H9 (cell line): ENCODE results near the gene IMMP2L. TPM values are rescaled to one million over a fixed set of nuclear protein-coding genes. Genes with fewer than 3 reads are reported as not detected.

Source experiments
- DNase-seq: peaks from one replicate; pipeline ENCODE4 v3.0.0-alpha.2; 2017
- H2AFZ ChIP-seq: one replicate; pipeline ENCODE4 v1.6.1; 2013; ENCODE audit warnings: mild to moderate bottlenecking, low read length, control low read depth, moderate library complexity
- H2AK5ac ChIP-seq: 2 replicates; pipeline ENCODE4 v1.6.1; 2013; ENCODE audit warnings: low read length, control low read depth, mixed read lengths; ENCODE audit not compliant: insufficient read length
- H2BK120ac ChIP-seq: one replicate; pipeline ENCODE4 v1.6.1; 2013; ENCODE audit warnings: low read depth, mild to moderate bottlenecking, low read length, control low read depth, inconsistent platforms; ENCODE audit not compliant: poor library complexity, severe bottlenecking
- H2BK12ac ChIP-seq: 2 replicates; pipeline ENCODE4 v1.6.1; 2013; ENCODE audit warnings: low read length, control low read depth, mixed read lengths, low read depth; ENCODE audit not compliant: insufficient read length
- H2BK15ac ChIP-seq: 2 replicates; pipeline ENCODE4 v1.6.1; 2013; ENCODE audit warnings: low read depth, low read length, control low read depth
- H2BK20ac ChIP-seq: one replicate; pipeline ENCODE4 v1.6.1; 2013; ENCODE audit warnings: low read depth, mild to moderate bottlenecking, low read length, control low read depth, inconsistent platforms; ENCODE audit not compliant: poor library complexity, severe bottlenecking
- H2BK5ac ChIP-seq: 2 replicates; pipeline ENCODE4 v1.6.1; 2013; ENCODE audit warnings: low read length, control low read depth, mixed read lengths; ENCODE audit not compliant: insufficient read length
- H3K14ac ChIP-seq: 2 replicates; pipeline ENCODE4 v1.6.1; 2013; ENCODE audit warnings: low read length, control low read depth; ENCODE audit not compliant: insufficient read depth
- H3K18ac ChIP-seq: 2 replicates; pipeline ENCODE4 v1.6.1; 2013; ENCODE audit warnings: low read depth, mild to moderate bottlenecking, mixed read lengths, low read length, control low read depth; ENCODE audit not compliant: insufficient read length
- H3K23ac ChIP-seq: 2 replicates; pipeline ENCODE4 v1.6.1; 2013; ENCODE audit warnings: low read length, control low read depth, mixed read lengths, low read depth; ENCODE audit not compliant: insufficient read length
- H3K23me2 ChIP-seq: 2 replicates; pipeline ENCODE4 v1.6.1; 2013; ENCODE audit warnings: low read depth, mild to moderate bottlenecking, mixed read lengths, low read length, control low read depth; ENCODE audit not compliant: insufficient read length, poor library complexity, severe bottlenecking
- H3K27ac ChIP-seq: 2 replicates; pipeline ENCODE4 v1.5.1; 2013; ENCODE audit warnings: low read length, control low read depth, mixed read lengths, low read depth; ENCODE audit not compliant: insufficient read length
- H3K27me3 ChIP-seq: 2 replicates; pipeline ENCODE4 v1.6.1; 2013; ENCODE audit warnings: low read length, control low read depth, inconsistent platforms; ENCODE audit not compliant: insufficient read depth
- H3K4ac ChIP-seq: 2 replicates; pipeline ENCODE4 v1.6.1; 2013; ENCODE audit warnings: low read depth, mild to moderate bottlenecking, control low read depth, inconsistent platforms, low read length, moderate library complexity
- H3K4me1 ChIP-seq: 2 replicates; pipeline ENCODE4 v1.6.1; 2013; ENCODE audit warnings: low read length, control low read depth, inconsistent platforms; ENCODE audit not compliant: insufficient read depth
- H3K4me2 ChIP-seq: 2 replicates; pipeline ENCODE4 v1.6.1; 2013; ENCODE audit warnings: low read length, control low read depth, mixed read lengths; ENCODE audit not compliant: insufficient read length, insufficient read depth
- H3K56ac ChIP-seq: 2 replicates; pipeline ENCODE4 v1.6.1; 2013; ENCODE audit warnings: low read depth, mild to moderate bottlenecking, mixed read lengths, low read length, control low read depth; ENCODE audit not compliant: insufficient read length
- H3K79me1 ChIP-seq: 2 replicates; pipeline ENCODE4 v1.6.1; 2013; ENCODE audit warnings: low read depth, mild to moderate bottlenecking, moderate library complexity, low read length, control low read depth, inconsistent platforms; ENCODE audit not compliant: insufficient read depth, poor library complexity, severe bottlenecking
- H3K79me2 ChIP-seq: 2 replicates; pipeline ENCODE4 v1.6.1; 2013; ENCODE audit warnings: low read length, control low read depth, inconsistent platforms; ENCODE audit not compliant: insufficient read depth
- H3K9ac ChIP-seq: 2 replicates; pipeline ENCODE4 v1.6.1; 2013; ENCODE audit warnings: low read length, control low read depth, mixed read lengths; ENCODE audit not compliant: insufficient read length; ENCODE audit errors: extremely low read depth
- H3K9me3 ChIP-seq: one replicate; pipeline ENCODE4 v1.6.1; 2013; ENCODE audit warnings: low read depth, low read length, inconsistent platforms; ENCODE audit not compliant: control insufficient read depth
- H3T11ph ChIP-seq: one replicate; pipeline ENCODE4 v1.6.1; 2013; ENCODE audit warnings: mild to moderate bottlenecking, low read length, control low read depth, inconsistent platforms
- H4K20me1 ChIP-seq: one replicate; pipeline ENCODE4 v1.6.1; 2013; ENCODE audit not compliant: control insufficient read depth, insufficient read length, insufficient read depth
- H4K5ac ChIP-seq: 2 replicates; pipeline ENCODE4 v1.6.1; 2013; ENCODE audit warnings: low read depth, mild to moderate bottlenecking, mixed read lengths, low read length, control low read depth; ENCODE audit not compliant: insufficient read length
- H4K8ac ChIP-seq: replicated peaks from 2 replicates; pipeline ENCODE4 v1.6.1; 2013; ENCODE audit warnings: low read length, control low read depth, mixed read lengths, low read depth; ENCODE audit not compliant: insufficient read length
- H4K91ac ChIP-seq: 2 replicates; pipeline ENCODE4 v1.6.1; 2013; ENCODE audit warnings: low read depth, mild to moderate bottlenecking, moderate library complexity, mixed read lengths, low read length, control low read depth; ENCODE audit not compliant: insufficient read length
- H3K27ac Mint-ChIP-seq, 3 experiments: 2 replicates in 2 of 3; 3 replicates in 1 of 3; pipeline ENCODE4 v1.8.0; 2020 to 2021; ENCODE audit warnings: mixed read lengths in 3 of 3, mild to moderate bottlenecking in 1 of 3, moderate library complexity in 1 of 3
- H3K27me3 Mint-ChIP-seq: 2 replicates; pipeline ENCODE4 v1.8.0; 2021; ENCODE audit warnings: low read depth, mild to moderate bottlenecking, moderate library complexity, mixed read lengths
- H3K36me3 Mint-ChIP-seq, 3 experiments: 2 replicates in 2 of 3; 3 replicates in 1 of 3; pipeline ENCODE4 v1.8.0; 2020 to 2021; ENCODE audit warnings: low read depth in 3 of 3, mixed read lengths in 3 of 3; ENCODE audit not compliant: insufficient read depth in 1 of 3
- H3K4me1 Mint-ChIP-seq, 2 experiments: 2 replicates each; pipeline ENCODE4 v1.8.0; 2020; ENCODE audit warnings: mixed read lengths in 2 of 2
- H3K4me3 Mint-ChIP-seq, 2 experiments: 2 replicates in 1 of 2; 3 replicates in 1 of 2; pipeline ENCODE4 v1.8.0; 2020 to 2021; ENCODE audit warnings: mild to moderate bottlenecking in 2 of 2, mixed read lengths in 2 of 2, moderate library complexity in 1 of 2
- H3K9me3 Mint-ChIP-seq, 2 experiments: 2 replicates in 1 of 2; 3 replicates in 1 of 2; pipeline ENCODE4 v1.8.0; 2020; ENCODE audit warnings: mild to moderate bottlenecking in 2 of 2, mixed read lengths in 2 of 2, moderate library complexity in 1 of 2
- WGBS: extraction: QIAGEN DNeasy Blood & Tissue Kit; methylation state at CpG from one replicate; pipeline ENCODE4 v1.1.7; 2013; ENCODE audit warnings: missing lambda C conversion rate, low lambda C conversion rate, mixed read lengths; ENCODE audit not compliant: insufficient read length; ENCODE audit errors: extremely low coverage; 5-methylcytosine and 5-hydroxymethylcytosine counted together
- total RNA-seq: library from RNA; stranded (reverse); gene quantifications from 2 replicates; pipeline ENCODE4 v1.2.1, GENCODE V29; 2021
- TF ChIP-seq, protein P1 (sequence below): fragments of 200-600 bp; sonication (generic); conservative IDR thresholded peaks from 3 replicates; pipeline ENCODE4 v1.8.0; 2021; ENCODE audit warnings: antibody characterized with exemption, mild to moderate bottlenecking

IMMP2L gene
- total RNA-seq, 1 experiment from 2014 or later: 14.7 TPM

GRCh38 chr7:111047595-111047994 lies 514.7 kb downstream of the IMMP2L start:
- Mint-ChIP-seq H3K27ac (no peak overlapping the region), H3K27me3 (no peaks in the 10 kb centered on the region), H3K36me3 (no peaks in the 10 kb centered on the region; a peak in 1 of 7 replicates), H3K4me3 (no peak overlapping the region), H3K4me1 (peaks cover 35 to 36% of the 10 kb centered on the region in 2 experiments), H3K9me3 (no peaks in the 10 kb centered on the region; a peak in 1 of 5 replicates)
- Histone ChIP-seq H3K79me1 (no peaks in the 10 kb centered on the region), H3K4me1 (peaks cover 5% of the 10 kb centered on the region; the same call in 1 of the 2 replicates), H3K27me3 (no peaks in the 10 kb centered on the region), H2AK5ac (no peak overlapping the region), H3K9ac (no peak overlapping the region), H2BK120ac (no peak overlapping the region), H3K79me2 (no peaks in the 10 kb centered on the region), H2BK15ac (no peak overlapping the region), H2AFZ (no peak overlapping the region), H3K9me3 (no peaks in the 10 kb centered on the region), H2BK5ac (no peak overlapping the region), H3K56ac (no peak overlapping the region), H3T11ph (no peak overlapping the region), H4K8ac (no peak overlapping the region), H3K14ac (no peak overlapping the region), H3K23ac (no peak overlapping the region), H3K27ac (no peak overlapping the region), H4K91ac (no peak overlapping the region), H3K4ac (no peak overlapping the region), H3K4me2 (no peak overlapping the region), H3K18ac (no peak overlapping the region), H2BK20ac (no peak overlapping the region), H2BK12ac (no peak overlapping the region), H4K5ac (no peak overlapping the region), H3K23me2 (no peaks in the 10 kb centered on the region), H4K20me1 (no peaks in the 10 kb centered on the region)
- WGBS: no CpG with 5 or more reads among the region's 4 CpGs
- no peak for DNase-seq
- TF ChIP-seq, protein P1, sequence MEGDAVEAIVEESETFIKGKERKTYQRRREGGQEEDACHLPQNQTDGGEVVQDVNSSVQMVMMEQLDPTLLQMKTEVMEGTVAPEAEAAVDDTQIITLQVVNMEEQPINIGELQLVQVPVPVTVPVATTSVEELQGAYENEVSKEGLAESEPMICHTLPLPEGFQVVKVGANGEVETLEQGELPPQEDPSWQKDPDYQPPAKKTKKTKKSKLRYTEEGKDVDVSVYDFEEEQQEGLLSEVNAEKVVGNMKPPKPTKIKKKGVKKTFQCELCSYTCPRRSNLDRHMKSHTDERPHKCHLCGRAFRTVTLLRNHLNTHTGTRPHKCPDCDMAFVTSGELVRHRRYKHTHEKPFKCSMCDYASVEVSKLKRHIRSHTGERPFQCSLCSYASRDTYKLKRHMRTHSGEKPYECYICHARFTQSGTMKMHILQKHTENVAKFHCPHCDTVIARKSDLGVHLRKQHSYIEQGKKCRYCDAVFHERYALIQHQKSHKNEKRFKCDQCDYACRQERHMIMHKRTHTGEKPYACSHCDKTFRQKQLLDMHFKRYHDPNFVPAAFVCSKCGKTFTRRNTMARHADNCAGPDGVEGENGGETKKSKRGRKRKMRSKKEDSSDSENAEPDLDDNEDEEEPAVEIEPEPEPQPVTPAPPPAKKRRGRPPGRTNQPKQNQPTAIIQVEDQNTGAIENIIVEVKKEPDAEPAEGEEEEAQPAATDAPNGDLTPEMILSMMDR: no peak
